ENCODE data around the gene HSP90AB1.

The HSP90AB1 gene

DNA sequence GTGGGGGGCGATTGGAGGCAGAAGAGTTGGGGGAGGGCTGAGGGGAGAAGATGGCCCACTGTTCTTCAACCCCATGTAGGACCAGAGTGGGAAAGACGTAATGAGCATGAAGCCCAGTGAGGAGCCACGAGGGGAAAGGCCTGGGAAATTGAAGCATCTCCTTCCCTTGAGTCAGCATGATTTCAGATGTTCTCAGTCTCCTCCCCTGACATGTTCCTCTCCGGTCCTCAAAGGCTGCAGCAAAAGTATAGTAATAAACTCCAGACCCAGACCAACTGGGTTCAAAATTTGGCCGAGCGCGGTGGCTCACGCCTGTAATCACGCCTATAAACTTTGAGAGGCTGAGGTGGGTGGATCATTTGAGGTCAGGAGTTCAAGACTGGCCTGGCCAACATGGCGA, 20.4 kb downstream of the HSP90AB1 start:
- Histone ChIP-seq H3K36me3 (replicated peaks) (no peaks in the 10 kb centered on the region), H3K27ac (no peak overlapping the region), H3K4me3 (ENCODE audit: low read depth, low read length) (no peak overlapping the region), H3K27me3 (replicated peaks) (peaks cover 28% of the 10 kb centered on the region)
- DNase-seq, result no peak
- in situ Hi-C loops (cut with HindIII; ENCODE audit: low pct_ligation_motif_present, low sequenced_read_pairs), result no loop called here
- TF ChIP-seq, protein P1, sequence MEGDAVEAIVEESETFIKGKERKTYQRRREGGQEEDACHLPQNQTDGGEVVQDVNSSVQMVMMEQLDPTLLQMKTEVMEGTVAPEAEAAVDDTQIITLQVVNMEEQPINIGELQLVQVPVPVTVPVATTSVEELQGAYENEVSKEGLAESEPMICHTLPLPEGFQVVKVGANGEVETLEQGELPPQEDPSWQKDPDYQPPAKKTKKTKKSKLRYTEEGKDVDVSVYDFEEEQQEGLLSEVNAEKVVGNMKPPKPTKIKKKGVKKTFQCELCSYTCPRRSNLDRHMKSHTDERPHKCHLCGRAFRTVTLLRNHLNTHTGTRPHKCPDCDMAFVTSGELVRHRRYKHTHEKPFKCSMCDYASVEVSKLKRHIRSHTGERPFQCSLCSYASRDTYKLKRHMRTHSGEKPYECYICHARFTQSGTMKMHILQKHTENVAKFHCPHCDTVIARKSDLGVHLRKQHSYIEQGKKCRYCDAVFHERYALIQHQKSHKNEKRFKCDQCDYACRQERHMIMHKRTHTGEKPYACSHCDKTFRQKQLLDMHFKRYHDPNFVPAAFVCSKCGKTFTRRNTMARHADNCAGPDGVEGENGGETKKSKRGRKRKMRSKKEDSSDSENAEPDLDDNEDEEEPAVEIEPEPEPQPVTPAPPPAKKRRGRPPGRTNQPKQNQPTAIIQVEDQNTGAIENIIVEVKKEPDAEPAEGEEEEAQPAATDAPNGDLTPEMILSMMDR (IDR thresholded peaks at IDR 0.05; ENCODE audit: low read depth, low read length, missing control alignments), result no peak

DNA sequence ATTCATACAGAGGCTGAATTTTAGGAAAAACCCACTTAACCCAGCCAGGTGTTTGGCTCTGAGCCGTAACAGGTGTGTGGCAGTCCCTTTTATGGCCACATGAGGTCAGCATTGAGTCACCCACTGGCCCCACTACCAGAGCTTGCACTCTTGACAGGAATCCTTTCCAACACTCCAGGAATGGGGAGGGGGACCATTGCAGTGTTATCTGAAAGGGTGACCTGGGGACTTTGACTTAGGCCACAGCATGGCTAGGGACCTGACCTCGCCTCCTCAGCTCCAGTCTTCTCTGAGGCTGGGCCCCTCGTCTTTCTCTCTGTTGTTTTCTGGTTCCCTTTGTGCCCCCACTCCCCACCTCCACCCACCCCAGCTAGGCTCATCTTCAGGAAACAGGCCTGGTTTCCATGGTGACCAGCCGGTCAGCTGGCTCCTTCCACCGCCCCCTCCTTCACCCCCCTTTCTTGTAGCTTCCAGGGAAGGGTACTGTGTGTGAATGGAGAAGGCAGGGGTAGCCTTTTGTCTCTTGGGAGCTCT, 21.3 kb downstream of the HSP90AB1 start:
- Histone ChIP-seq H3K27me3 (replicated peaks) (peaks cover 35% of the 10 kb centered on the region), H3K36me3 (replicated peaks) (no peaks in the 10 kb centered on the region), H3K27ac (no peak overlapping the region), H3K4me3 (ENCODE audit: low read depth, low read length) (no peak overlapping the region)
- in situ Hi-C loops (cut with HindIII; ENCODE audit: low pct_ligation_motif_present, low sequenced_read_pairs), result no loop called here
- TF ChIP-seq, protein P1 (IDR thresholded peaks at IDR 0.05; ENCODE audit: low read depth, low read length, missing control alignments), result peak; percentile 98
- DNase-seq, result peak; percentile 29

DNA sequence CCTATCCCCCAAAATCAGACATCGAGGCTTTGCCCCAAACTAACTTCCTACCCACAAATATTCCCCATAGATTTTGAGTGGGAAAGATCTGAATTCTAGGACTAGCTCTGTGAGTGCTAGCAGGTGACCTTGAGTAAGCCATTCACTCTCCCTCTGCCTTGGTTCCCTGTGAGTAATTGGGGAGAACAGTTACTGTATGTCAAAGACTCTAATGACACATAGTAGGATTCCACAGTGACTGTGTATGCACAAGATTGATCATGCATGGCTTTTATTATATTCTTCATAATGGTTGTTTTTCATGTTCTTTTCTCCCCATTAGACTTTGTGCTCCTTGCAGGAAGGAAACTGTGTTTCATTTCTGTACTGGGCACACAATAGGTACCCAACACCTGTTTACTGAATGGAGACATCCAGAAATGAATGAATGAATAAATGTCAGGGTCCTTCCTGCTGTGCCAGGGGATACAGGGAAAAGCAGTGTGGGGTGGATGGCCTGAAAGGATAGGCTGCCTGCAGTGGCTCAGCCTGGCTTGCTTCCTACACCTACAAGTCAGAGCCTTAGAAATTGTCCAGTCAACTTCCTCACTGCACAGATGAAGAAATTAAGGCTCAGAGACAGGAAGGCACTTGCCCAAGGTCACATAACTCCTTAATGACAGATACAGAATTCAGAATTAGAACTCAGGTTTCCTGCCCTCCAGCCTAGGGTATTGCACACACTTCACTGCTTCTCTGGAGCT, 22.4 kb downstream of the HSP90AB1 start:
- TF ChIP-seq, protein P1 (IDR thresholded peaks at IDR 0.05; ENCODE audit: low read depth, low read length, missing control alignments), result no peak
- H3K4me3 ChIP-seq (ENCODE audit: low read depth, low read length), result no peak overlapping the region
- no peak overlapping the region for H3K27ac ChIP-seq
- peaks cover 37% of the 10 kb centered on the region for H3K27me3 ChIP-seq (replicated peaks)
- DNase-seq, result no peak
- in situ Hi-C loops (cut with HindIII; ENCODE audit: low pct_ligation_motif_present, low sequenced_read_pairs), result no loop called here
- no peaks in the 10 kb centered on the region for H3K36me3 ChIP-seq (replicated peaks)

DNA sequence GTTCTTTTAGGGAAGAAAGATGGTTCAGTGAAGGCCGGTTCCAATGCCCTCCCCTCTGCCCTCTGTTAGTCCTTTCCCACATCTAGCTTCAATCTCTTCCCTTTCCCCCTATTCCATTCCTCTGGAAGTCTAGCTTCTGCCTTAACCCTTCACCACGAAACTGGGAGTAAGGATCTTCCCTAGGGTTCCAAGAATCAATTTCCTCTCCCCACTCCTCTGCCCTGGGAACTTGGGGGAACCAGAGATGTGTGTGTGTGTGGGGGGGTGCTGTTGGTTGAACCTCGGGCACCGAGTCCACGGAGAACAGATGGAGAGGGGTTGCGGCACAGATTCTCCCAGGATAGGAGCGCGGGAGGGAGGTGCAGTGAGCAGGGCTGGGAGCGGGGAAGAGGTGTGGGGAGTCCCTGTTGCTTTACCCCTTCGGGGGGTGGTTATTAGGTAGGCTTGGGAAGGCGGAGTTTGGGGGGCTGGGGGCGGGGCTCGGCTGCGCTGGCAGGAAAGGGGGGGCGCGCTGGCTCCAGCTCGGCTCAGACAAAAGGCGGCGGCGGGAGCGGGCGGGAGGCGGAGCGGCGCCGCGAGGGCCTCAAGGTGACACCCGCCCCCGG, 23.1 kb downstream of the HSP90AB1 start, which contains the start of gene TMEM151B:
Gene TMEM151B (plus strand): TSS at position 530 of the 605 bp plus-strand sequence. CDS start 293 bp downstream, outside the sequence.
- Histone ChIP-seq H3K27me3 (replicated peaks) (peaks cover 37% of the 10 kb centered on the region), H3K27ac (no peak within 1 kb of the TSS), H3K4me3 (ENCODE audit: low read depth, low read length) (no peak within 1 kb of the TSS), H3K36me3 (replicated peaks) (no peaks in the 10 kb centered on the region)
- in situ Hi-C loops (cut with HindIII; ENCODE audit: low pct_ligation_motif_present, low sequenced_read_pairs), result no loop called here
- DNase-seq, result no peak
- TF ChIP-seq, protein P1 (IDR thresholded peaks at IDR 0.05; ENCODE audit: low read depth, low read length, missing control alignments), result no peak

DNA sequence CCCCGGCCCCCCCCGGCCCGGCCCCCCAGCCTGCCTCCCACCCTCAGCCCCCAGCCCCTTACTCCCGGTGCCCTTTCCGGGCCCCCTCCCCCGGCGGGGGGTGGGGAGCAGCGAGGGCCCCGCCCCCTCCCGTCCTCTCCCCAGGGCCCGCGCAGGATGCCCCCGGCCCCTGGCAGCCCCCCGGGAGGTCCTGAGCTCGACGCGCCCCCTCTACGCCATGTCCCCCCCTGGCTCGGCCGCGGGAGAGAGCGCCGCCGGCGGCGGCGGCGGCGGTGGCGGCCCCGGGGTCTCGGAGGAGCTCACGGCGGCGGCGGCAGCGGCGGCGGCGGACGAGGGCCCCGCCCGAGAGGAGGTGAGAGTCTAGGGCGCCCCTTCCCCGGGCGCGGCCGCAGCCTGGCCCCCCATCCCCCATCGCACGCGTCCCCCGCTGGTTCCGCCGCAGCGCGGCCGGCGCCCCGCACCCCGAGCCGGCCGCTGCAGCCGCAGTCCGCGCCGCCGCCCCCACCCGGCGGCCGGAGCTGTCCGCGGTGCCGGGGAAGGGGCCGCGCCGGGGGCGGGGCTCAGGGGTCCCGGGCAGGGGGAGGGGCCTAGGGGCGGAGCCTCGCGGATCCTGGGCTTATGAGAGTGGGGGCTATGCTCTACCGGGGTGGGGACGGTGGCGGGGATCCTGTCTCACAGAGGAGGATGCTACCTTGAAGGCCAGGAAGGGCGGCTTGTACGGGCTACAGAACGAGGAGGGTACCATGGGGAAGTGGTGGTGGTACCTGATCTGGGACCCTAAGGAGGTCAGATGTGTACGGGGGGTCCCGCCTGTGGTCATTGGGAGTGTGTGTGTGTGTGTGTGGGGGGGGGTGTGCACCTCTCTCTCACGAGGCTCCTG, 23.9 kb downstream of the HSP90AB1 start:
- in situ Hi-C loops (cut with HindIII; ENCODE audit: low pct_ligation_motif_present, low sequenced_read_pairs), result no loop called here
- H3K27me3 ChIP-seq (replicated peaks), result peaks cover 42% of the 10 kb centered on the region
- H3K27ac ChIP-seq, result no peak overlapping the region
- TF ChIP-seq, protein P1 (IDR thresholded peaks at IDR 0.05; ENCODE audit: low read depth, low read length, missing control alignments), result no peak
- H3K4me3 ChIP-seq (ENCODE audit: low read depth, low read length), result no peak overlapping the region
- no peak for DNase-seq
- no peaks in the 10 kb centered on the region for H3K36me3 ChIP-seq (replicated peaks)

Data from brain microvascular endothelial cell (primary cell).